ENCODE data around the gene SEC61A1.

Gene SEC61A1

GRCh38 chr3:128113817-128114794 is 61.9 kb downstream of the SEC61A1 start:
- no peak for DNase-seq
